Measurements from ENCODE around the gene SORCS3.

GRCh38 chr10:104688251-104689042, 47.4 kb downstream of the SORCS3 start:
- no peak for TF ChIP-seq CTCF (optimal IDR thresholded peaks at IDR 0.05 in 1 of 3, IDR thresholded peaks at IDR 0.05 in 1 of 3, conservative IDR thresholded peaks at IDR 0.05 in 1 of 3; ENCODE audit: extremely low read depth in 1 of 3, insufficient read depth in 2 of 3, low read length in 3 of 3)
- no peak for TF ChIP-seq EZH2 (IDR thresholded peaks at IDR 0.05; ENCODE audit: low read length)
